Purkinje cell (primary cell): ENCODE data around the gene MRPL24. TPM values are rescaled to one million over a fixed set of nuclear protein-coding genes. Genes with fewer than 3 reads are reported as not detected.

Experiments
- polyA plus RNA-seq: library from polyadenylated mRNA; unstranded; fragments of >200 nt; fragmentation: Nextera tagmentation; gene quantifications from 2 replicates; pipeline ENCODE4 v1.2.1, GENCODE V29; 2014

MRPL24 gene
- polyA plus RNA-seq: 33.8 and 58.2 TPM in 2 replicates

GRCh38 chr1:156740741-156741480 is at the start of gene MRPL24:
TSS of gene MRPL24 (minus strand) at chr1:156741088. CDS start at chr1:156738704, 2,384 bp downstream.

GRCh38 chr1:156767101-156767878 is 26.4 kb upstream of the MRPL24 start, which contains the start of gene PRCC:
TSS of gene PRCC (plus strand) at chr1:156767535. CDS start at chr1:156767772, 237 bp downstream.

GRCh38 chr1:156751451-156751756 is 10.5 kb upstream of the MRPL24 start, which contains the start of gene HDGF:
TSS of gene HDGF (minus strand) at chr1:156751675. CDS start at chr1:156751429, 246 bp downstream.

GRCh38 chr1:156728599-156729462 is 12.1 kb downstream of the MRPL24 start, which contains the start of gene ISG20L2:
TSS of gene ISG20L2 (minus strand) at chr1:156728766. CDS start at chr1:156727652, 1,114 bp downstream.

GRCh38 chr1:156727926-156728598 is 12.8 kb downstream of the MRPL24 start, which contains the start of gene METTL25B:
TSS of gene METTL25B (plus strand) at chr1:156728469. CDS start at chr1:156729105, 636 bp downstream.

GRCh38 chr1:156705321-156705917 is 35.5 kb downstream of the MRPL24 start, which contains the start of gene CRABP2:
TSS of gene CRABP2 (minus strand) at chr1:156705583. CDS start at chr1:156705446, 137 bp downstream.

Other genes with a start within 250 kb of the MRPL24 start
- 2.1 and 3.2 TPM in 2 replicates for gene MEF2D, start 240.3 kb downstream of the MRPL24 start, polyA plus RNA-seq
- 0.07 and 0.09 TPM in 2 replicates for gene IQGAP3, start 168.5 kb downstream of the MRPL24 start, polyA plus RNA-seq
- not detected in 2 replicates for gene TTC24, start 161.4 kb downstream of the MRPL24 start, polyA plus RNA-seq
- gene NAXE, start 149.3 kb downstream of the MRPL24 start, polyA plus RNA-seq: 35.4 and 46.0 TPM in 2 replicates
- gene GPATCH4, start 139.6 kb downstream of the MRPL24 start, polyA plus RNA-seq: 46.2 and 58.6 TPM in 2 replicates
- not detected in 2 replicates for gene HAPLN2, start 121.7 kb downstream of the MRPL24 start, polyA plus RNA-seq
- gene BCAN, start 99.0 kb downstream of the MRPL24 start, polyA plus RNA-seq: 11.1 and 13.8 TPM in 2 replicates
- gene NES, start 63.7 kb downstream of the MRPL24 start, polyA plus RNA-seq: 1.4 and 2.3 TPM in 2 replicates
- 0.40 TPM in 1 of 2 replicates, not detected in the other for gene CRABP2, start 35.5 kb downstream of the MRPL24 start, polyA plus RNA-seq
- gene METTL25B, start 12.6 kb downstream of the MRPL24 start, polyA plus RNA-seq: 3.2 and 7.9 TPM in 2 replicates
- 1.8 and 2.5 TPM in 2 replicates for gene ISG20L2, start 12.3 kb downstream of the MRPL24 start, polyA plus RNA-seq
- gene HDGF, start 10.6 kb upstream of the MRPL24 start, polyA plus RNA-seq: 21.2 and 24.3 TPM in 2 replicates
- gene PRCC, start 26.4 kb upstream of the MRPL24 start, polyA plus RNA-seq: 17.6 and 22.9 TPM in 2 replicates
- gene SH2D2A, start 75.8 kb upstream of the MRPL24 start, polyA plus RNA-seq: not detected in 2 replicates
- gene INSRR, start 118.0 kb upstream of the MRPL24 start, polyA plus RNA-seq: not detected in 2 replicates
- gene NTRK1, start 119.8 kb upstream of the MRPL24 start, polyA plus RNA-seq: not detected in 2 replicates
- 0.08 TPM in 1 of 2 replicates, not detected in the other for gene PEAR1, start 152.6 kb upstream of the MRPL24 start, polyA plus RNA-seq
- not detected in 2 replicates for gene LRRC71, start 179.5 kb upstream of the MRPL24 start, polyA plus RNA-seq